SKM-1 treated with dmso at 0.1 percent for 144 hours (cell line): Measurements from ENCODE around the gene CDKN3.
"Not testable (repeated sequence)": the region's sequence is repeated elsewhere in the genome, so short reads cannot be mapped to it uniquely, and the experiment has no call there.

Experiments
- DNase-seq: peaks from one replicate; lab custom pipeline; 2025; ENCODE audit not compliant: unreplicated experiment; lab: John Stamatoyannopoulos, UW

Gene CDKN3

DNA sequence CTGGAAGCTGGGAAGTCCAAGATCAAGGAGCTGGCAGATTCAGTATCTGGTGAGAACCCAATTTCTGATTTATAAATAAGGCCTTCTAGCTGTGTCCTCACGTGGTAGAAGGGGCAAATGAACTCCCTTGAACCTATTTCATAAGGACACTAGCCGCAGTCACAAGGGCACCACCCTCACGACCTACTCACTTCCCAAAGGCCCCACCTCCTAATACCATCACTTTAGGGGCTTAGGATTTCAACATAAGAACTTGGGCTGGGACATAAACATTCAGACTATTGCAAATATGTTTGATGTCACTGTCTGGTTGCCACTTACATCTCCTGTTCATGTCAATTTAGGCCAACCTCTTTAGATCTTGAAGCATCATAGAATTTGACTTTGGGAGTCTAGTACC is 55.2 kb downstream of the CDKN3 start:
- DNase-seq = no peak

DNA sequence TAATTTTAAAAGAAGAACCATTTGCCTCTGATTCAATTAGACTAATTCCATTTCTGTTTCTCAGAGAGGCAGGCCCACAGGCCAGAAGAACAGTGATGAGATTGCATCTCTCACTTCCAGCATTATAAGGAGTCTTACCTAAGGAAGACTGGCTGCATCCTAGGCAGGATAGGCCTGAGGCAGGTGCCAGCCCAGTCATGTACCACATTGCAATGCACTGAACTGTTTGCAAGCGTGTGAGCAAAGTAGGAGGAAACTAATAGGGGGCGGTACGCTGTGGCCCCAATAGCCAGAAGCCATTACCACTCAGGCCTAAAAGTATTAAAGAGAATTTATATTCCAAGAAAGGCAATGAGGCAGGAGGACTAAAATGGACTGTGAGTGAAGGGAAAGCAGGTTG is 56.4 kb downstream of the CDKN3 start:
- DNase-seq = no peak

DNA sequence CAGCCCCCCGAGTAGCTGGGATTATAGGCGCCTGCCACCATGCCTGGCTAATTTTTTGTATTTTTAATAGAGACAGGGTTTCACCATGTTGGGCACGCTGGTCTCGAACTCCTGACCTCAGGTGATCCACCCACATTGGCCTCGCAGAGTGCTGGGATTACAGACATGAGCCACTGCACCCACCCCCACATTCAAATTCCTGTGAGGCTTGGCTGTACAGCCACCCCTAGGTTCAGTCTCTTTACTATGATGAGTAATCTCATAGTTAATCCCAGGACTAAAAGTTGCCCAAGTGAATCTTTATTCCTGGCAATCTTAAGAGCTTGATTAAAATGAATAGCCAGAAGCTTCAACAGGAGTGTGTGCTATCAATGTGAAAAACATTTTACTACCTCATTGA is 57.2 kb downstream of the CDKN3 start:
- DNase-seq = not testable (repeated sequence)

DNA sequence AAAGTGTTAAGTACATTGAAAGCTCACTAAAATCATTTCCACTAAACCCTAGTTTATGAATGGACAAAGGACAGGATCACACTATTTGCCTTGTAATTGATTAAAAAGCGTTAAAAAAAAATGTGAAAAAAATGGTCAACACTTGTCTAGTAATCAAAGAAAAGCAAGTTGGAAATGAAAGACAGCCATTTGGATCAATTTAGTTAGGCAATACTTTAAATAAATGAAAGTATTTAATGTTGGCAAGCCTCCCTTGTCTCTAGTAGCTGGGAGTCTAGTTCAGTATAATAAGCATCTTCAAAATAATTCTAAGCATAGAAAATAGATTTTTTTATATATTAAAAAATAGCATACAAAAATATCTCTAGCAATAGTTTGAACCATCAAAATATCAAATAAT is 58.6 kb downstream of the CDKN3 start:
- DNase-seq = no peak

DNA sequence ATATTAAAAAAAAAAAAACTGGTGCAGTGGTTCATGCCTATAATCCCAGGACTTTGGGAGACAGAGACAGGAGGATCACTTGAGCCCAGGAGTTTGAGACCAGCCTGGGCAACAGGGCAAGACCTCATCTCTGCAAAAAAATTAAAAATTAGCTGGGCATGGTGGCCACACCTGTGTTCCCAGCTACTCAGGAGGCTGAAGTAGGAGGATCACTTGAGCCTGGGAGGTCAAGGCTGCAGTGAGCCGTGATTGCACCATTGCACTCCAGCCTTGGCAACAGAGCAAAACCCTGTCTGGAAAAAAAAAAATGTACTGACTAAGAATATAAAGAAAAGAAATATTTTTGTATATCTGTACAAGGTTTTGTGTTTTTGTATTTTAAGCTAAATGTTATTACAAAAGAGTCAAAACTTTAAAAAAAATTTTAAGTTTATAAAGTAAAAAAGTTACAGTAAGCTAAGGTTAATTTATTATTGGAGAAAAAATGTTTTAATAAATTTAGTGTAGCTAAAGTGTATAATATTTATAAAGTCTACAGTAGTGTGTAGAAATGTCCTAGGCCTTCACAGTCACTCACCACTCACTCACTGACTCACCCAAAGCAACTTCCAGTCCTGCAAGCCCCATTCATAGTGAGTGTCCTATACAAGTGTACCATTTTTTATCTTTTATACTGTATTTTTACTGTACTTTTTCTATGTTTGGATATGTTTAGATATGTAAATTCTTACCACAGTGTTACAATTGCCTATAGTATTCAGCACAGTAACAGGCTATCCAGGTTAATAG is 60.2 kb downstream of the CDKN3 start:
- not testable (repeated sequence) for DNase-seq

DNA sequence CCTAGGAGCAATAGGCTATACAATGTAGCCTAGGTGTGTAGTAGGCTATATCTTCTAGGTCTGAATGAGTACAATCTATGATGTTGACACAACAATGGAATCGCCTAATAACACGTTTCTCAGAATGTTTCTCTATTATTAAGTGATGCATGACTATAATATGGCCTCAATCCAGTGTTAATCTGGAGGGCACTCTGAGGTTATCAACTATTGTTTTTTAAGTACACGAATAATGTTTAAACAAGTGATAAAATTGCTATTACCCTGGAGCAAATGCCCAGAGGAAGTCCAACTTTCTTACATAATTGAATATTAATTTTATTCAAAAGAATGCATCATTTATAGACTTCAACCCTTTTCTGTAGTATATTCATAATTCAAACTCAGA is 60.8 kb downstream of the CDKN3 start:
- no peak for DNase-seq

DNA sequence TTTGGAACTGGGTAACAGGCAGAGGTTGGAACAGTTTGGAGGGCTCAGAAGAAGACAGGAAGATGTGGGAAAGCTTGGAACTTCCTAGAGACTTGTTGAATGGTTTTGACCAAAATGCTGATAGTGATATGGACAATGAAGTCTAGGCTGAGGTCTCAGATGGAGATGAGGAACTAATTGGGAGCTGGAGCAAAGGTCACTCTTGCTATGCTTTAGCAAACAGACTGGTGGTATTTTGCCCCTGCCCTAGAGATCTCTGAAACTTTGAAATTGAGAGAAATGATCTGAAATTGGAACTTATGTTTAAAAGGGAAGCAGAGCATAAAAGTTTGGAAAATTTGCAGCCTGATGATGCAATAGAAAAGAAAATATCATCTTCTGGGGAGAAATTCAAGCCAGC is 61.7 kb downstream of the CDKN3 start:
- DNase-seq = not testable (repeated sequence)

DNA sequence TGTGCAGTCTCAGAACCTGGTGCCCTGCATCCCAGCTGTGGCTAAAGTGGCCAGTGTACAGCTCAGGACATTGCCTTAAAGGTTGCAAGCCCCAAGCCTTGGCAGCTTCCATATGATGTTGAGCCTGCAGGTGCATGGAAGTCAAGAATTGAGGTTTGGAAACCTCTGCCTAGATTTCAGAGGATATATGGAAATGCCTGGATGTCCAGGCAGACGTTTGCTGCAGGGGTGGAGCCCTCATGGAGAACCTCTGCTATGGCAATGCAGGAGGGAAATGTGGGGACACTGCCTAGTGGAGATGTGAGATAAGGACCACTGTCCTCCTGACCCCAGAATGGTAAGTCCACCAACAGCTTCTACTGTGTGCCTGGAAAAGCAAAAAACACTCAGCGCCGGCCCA is 62.3 kb downstream of the CDKN3 start:
- no peak for DNase-seq

DNA sequence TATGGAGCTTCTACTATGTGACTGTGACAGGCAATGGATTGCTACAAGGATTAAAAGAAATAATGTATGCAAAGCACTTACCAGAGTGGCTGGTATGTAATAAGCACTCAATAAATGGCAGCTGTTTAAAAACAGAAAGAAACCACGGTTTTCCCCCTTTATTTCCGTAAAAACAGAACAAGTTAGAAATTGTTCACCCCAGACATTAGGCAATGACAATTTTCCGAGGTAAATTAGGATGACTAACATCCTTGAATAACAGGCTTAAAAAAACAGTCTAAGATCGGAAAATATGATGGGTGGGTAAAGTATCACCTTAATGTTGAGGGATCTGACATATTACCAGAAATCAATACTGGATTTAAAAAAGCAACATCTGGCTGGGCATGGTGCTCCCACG is 65.2 kb downstream of the CDKN3 start:
- DNase-seq = no peak

DNA sequence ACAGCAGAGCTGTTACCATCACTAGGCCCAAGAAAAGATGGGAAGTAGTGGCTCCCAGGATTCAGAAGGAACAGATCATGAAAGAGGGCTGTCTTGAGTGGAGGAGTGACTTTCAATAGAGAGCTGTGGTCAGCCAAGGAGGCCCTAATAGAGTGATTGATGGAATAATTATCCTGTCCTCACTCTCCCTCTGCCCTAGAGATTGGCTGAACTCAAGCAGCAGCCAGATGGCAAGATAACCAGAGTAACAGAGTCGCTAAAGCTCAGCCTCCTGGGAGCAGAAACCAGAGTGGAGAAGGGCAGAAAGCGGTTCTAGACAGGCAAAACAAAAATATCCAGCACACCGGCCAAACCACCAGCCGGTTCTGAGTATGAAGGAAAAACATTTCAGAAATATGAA is 68.8 kb downstream of the CDKN3 start:
- no peak for DNase-seq

DNA sequence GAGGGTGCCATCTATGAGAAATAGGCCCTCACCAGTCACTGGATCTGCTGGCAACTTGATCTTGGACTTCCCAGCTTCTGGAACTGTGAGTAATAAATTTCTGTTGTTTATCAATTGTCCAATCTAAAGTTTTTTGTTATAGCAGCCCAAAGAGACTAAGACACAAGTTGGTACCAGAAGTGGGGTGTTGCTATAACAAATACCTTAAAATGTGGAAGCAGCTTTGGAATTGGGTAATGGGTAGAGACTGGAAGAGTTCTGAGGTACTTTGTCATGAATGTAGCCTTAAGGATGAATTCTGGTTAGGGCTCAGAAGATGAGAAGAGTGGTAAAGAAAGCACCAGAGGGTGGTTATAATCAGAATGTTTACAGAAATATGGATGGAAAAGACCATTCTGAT is 70.5 kb downstream of the CDKN3 start:
- DNase-seq = no peak
